Colonic mucosa (tissue), 4 donors: ENCODE data around the gene RBM15B. TPM values are rescaled to one million over a fixed set of nuclear protein-coding genes. Genes with fewer than 3 reads are reported as not detected.

Source experiments
- DNase-seq: peaks from one replicate; pipeline ENCODE4 v3.0.0-alpha.2; 2020
- H3K27ac ChIP-seq: fragments of 200-600 bp; one replicate; pipeline ENCODE4 v1.8.0; 2021
- H3K27me3 ChIP-seq: fragments of 200-600 bp; one replicate; pipeline ENCODE4 v1.8.0; 2021
- H3K36me3 ChIP-seq: fragments of 200-600 bp; one replicate; pipeline ENCODE4 v1.8.0; 2021
- H3K4me1 ChIP-seq: fragments of 200-600 bp; one replicate; pipeline ENCODE4 v1.8.0; 2021; ENCODE audit warnings: mild to moderate bottlenecking
- H3K4me3 ChIP-seq: fragments of 200-600 bp; one replicate; pipeline ENCODE4 v1.8.0; 2021
- H3K9ac ChIP-seq, 2 donors: one replicate each; pipeline ENCODE4 v1.7.0; 2013; ENCODE audit warnings: control low read depth in 2 of 2, low read depth in 2 of 2, low read length in 2 of 2
- H3K9me3 ChIP-seq: fragments of 200-600 bp; one replicate; pipeline ENCODE4 v1.8.0; 2021
- CTCF ChIP-seq: fragments of 200-600 bp; IDR thresholded peaks from one replicate; pipeline ENCODE4 v1.8.0; 2022; ENCODE audit warnings: antibody characterized with exemption, mild to moderate bottlenecking
- intact Hi-C: fragments of 100-400 bp; cut with DNase I; formaldehyde crosslinking; loops from one replicate; pipeline ENCODE4 v1.14.1; 2022
- total RNA-seq, 2 donors: library from RNA; stranded (reverse); fragmentation: NEBNext Ultra II Directional in 1 of 2; extraction: Animal tissue kit (Norgen Biotek cat#: 25700) in 1 of 2; gene quantifications; one replicate each; pipeline ENCODE4 v1.2.1, GENCODE V29; 2021
- donor health status: healthy.
- donor health status: DM: no; HTN: no; CAD: no.
- donor health status: DM: no; HTN: no; CAD: no.

Gene RBM15B
- total RNA-seq, 2 donors from 2014 or later = 31.8 to 35.4 TPM

DNA sequence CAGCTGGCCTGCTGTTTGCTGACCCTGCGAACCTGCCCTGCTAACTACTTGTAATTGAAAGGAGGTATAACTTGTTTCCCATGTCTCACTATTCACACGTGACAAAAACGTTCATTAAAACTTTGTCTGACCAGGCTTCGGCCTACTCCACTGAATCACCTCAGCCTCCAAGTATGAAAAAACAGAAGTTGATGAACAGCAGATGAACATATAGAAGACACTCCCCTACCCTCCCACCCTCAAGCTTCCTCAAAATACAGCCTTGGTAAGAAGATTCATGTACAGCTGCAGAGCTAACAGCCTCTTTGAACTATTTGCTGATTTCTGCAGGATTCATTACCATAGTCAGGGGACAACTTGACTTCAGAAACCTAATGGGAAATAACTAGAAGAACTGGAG lies 10.7 kb downstream of the RBM15B start:
- Histone ChIP-seq H3K9ac (no peak overlapping the region), H3K9me3 (no peaks in the 10 kb centered on the region), H3K27ac (no peak overlapping the region), H3K36me3 (no peaks in the 10 kb centered on the region), H3K4me1 (no peaks in the 10 kb centered on the region), H3K4me3 (no peak overlapping the region), H3K27me3 (no peaks in the 10 kb centered on the region)
- TF ChIP-seq CTCF = no peak
- intact Hi-C loops = loop anchor here (10.0 kb wide), 1 partner anchor 83 kb away; no protein-coding TSS in a partner anchor
- DNase-seq = no peak

GRCh38 chr3:51403675-51404074 lies 12.6 kb downstream of the RBM15B start:
- DNase-seq = no peak
- intact Hi-C loops = loop anchor here (10.0 kb wide), 1 partner anchor 81 kb away; no protein-coding TSS in a partner anchor
- no peaks in the 10 kb centered on the region for H3K9me3 ChIP-seq
- H3K27me3 ChIP-seq = no peaks in the 10 kb centered on the region
- H3K36me3 ChIP-seq = no peaks in the 10 kb centered on the region
- H3K4me3 ChIP-seq = no peak overlapping the region
- no peak overlapping the region for H3K27ac ChIP-seq
- no peak overlapping the region for H3K9ac ChIP-seq
- TF ChIP-seq CTCF = no peak
- H3K4me1 ChIP-seq = no peaks in the 10 kb centered on the region

- H3K36me3 ChIP-seq = no peaks in the 10 kb centered on the region
- intact Hi-C loops = loop anchor here (10.0 kb wide), 1 partner anchor 77 kb away; no protein-coding TSS in a partner anchor
These were observed 16.9 kb downstream of the RBM15B start for GRCh38 chr3:51408021-51408420.

DNA sequence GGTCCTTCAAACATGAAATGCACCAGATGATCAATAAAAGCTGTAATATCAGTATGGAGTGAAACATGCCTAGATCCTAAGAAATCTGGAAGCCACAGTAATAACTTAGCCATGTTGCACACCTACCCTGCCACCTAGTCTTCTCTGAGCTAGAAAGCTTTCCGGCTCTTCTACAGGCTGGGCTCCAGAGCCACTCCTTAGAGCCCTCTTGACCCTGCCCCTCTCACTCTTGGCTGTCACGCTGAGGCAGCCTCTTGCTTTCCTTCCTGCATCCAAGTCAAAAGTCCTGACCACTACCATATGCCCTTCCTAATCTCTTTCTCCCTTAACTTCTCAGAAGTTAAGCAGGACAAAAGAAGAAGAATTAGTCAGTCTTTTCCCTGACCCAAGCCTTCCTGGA lies 17.7 kb downstream of the RBM15B start:
- intact Hi-C loops = loop anchor here (10.0 kb wide), 1 partner anchor 76 kb away; no protein-coding TSS in a partner anchor
- Histone ChIP-seq H3K27me3 (no peaks in the 10 kb centered on the region), H3K9me3 (no peaks in the 10 kb centered on the region), H3K4me3 (no peak overlapping the region), H3K9ac (no peak overlapping the region), H3K36me3 (no peaks in the 10 kb centered on the region), H3K27ac (no peak overlapping the region), H3K4me1 (no peaks in the 10 kb centered on the region)
- TF ChIP-seq CTCF = no peak
- DNase-seq = no peak

More at GRCh38 chr3:51408021-51408420, 16.9 kb downstream of the RBM15B start:
- H3K9ac ChIP-seq = no peak overlapping the region
- no peak overlapping the region for H3K4me3 ChIP-seq
- TF ChIP-seq CTCF = no peak
- H3K27ac ChIP-seq = no peak overlapping the region
- H3K27me3 ChIP-seq = no peaks in the 10 kb centered on the region
- H3K4me1 ChIP-seq = no peaks in the 10 kb centered on the region
- no peak for DNase-seq
- H3K9me3 ChIP-seq = no peaks in the 10 kb centered on the region

- intact Hi-C loops = no loop called here
- Histone ChIP-seq H3K36me3 (peaks cover 6% of the 10 kb centered on the region), H3K9me3 (no peaks in the 10 kb centered on the region), H3K9ac (no peak overlapping the region), H3K27me3 (no peaks in the 10 kb centered on the region), H3K4me1 (no peaks in the 10 kb centered on the region), H3K27ac (no peak overlapping the region), H3K4me3 (no peak overlapping the region)
- no peak for DNase-seq
- TF ChIP-seq CTCF = no peak
These were observed 31.1 kb downstream of the RBM15B start for GRCh38 chr3:51422211-51422610.
